GM21528 (cell line): ENCODE results near the gene NPC2.

Experiments used
- ATAC-seq: cut with Tn5 transposase; IDR thresholded peaks from one replicate; pipeline ENCODE4 v1.9.1; 2021; ENCODE audit warnings: mild to moderate bottlenecking, moderate library complexity; ENCODE audit not compliant: unreplicated experiment, low FRiP score

Gene NPC2

DNA sequence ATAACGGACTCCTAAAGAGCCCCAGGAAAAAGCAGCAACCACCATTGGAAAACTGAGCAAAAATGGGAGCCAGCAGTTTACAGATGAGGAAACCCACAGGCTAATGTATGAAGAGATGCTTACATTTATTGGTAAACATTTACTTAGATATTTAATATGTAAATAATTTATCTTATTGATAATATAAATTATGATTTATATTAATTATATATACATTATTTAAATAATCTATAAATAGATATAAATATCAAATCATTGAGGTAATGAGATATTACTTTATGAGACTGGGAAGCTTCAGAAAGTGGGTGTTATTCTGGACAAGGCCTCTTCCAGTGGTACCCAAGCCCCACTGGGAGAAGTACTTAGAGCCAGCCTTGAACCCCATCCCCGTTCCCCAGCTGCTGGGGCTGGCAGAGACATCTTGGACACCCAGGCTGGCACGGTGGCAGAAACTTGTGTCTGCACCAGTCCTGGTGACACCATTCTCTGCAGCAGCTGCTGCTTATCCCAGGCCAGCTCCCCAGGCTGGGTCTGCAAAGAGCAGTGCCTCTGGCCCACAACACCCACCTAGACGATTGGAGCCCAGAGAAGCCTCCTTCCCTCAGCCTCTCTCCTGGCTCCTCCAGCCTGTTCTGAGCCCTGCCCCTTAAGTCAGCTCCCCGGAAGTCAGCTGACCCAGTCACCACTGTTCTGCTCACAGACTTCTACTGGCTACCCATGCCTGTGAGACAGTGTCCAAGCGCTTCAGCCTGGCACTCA is 26.4 kb upstream of the NPC2 start:
- no peak for ATAC-seq

DNA sequence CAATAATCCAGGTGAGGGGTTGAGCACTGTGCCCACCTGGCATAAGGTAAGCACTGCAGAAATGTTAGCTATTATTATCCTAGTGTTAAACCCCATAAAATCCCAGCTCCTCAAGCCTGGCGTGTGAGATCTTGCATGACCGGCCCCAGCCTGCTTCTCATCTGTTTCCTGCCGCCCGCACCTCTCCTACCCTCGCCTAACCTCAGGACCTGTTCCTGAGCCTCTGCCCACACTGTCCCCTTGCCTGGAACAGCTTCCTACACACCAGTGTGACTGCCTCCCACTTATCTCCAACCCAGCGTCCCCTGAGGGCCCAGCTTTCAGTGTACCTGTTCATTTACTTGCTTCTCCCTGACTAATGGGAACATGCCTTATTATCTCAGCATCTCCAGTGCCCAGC is 25.1 kb upstream of the NPC2 start:
- no peak for ATAC-seq

DNA sequence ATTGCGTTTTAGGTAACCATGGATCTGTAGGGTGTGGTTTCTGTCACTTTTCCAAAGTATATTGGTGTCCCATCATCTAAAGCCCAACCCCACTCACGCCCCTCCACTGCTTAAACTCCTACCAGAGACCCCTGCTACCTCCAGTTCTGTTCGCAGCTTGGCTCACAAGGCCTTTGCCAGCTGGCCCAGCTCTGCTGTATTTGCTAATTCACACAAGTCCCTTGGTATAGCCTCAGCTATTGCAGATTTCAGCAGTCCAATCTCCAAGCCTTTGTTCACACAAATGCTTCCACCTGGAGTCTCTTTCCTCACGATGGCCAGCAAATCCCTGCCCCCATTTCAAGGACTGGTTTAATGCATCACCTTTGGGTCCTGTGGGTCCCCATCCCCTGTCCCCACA is 24.6 kb upstream of the NPC2 start:
- no peak for ATAC-seq

DNA sequence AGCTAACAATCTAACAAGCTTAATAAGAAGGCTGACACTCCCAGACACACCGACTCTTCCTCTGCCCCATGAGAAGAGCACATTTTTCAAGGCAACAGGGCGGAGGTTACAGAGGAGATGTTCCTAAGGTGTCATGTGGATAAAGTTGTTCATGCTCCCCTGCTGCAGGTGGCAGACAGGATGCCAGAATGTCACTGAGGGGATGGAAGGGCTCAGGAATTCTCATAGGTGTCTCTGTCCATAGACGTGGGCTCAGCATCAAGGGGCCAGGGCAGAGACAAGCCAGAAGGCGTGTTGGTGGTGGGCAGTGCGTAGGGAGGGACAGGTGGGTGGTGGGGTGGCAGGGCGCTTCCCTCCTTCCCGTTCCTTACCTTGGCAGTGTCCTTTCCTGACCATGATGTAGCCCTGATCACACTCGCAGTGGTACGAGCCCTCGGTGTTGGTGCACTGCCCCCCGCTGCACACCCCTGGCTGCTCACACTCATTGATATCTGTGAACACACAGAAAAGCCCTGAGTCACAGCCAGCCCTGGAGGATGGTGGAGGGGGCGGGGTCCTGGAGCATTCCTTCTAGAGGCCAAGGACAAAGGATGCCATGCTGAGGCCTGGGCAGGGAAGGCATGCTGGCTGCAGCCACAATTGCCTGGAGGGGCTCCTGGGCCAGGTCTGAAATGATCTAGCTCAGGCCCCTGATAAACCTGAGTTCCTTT is 23.5 kb upstream of the NPC2 start:
- no peak for ATAC-seq

DNA sequence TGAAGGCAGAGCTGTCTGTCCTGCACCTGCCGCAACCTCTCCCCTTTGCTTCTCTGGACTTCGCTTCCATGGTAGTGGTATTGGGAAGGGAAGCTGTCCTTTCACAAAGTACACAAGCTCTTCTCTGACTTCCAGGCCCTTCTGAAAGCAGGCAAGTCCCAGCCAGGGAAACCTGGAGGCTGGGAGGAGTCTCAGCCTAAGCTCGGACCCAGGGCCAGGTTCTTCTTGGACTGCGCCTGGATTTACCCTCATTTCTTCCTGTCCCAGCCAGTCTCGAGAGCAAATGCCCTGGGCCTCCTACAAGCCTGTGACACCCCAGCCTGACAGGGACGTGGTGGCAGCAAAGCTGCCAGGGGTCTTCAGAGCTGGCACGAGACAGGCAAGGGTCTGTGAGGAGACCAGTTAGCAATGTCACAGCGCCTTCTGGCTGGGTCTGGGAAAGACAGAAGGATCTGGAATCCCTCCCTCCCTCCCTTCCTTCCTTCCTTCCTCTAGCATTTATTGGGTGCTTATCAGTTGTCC is 22.8 kb upstream of the NPC2 start:
- no peak for ATAC-seq

- no peak for ATAC-seq
Measured at GRCh38 chr14:74514471-74514941, 21.4 kb upstream of the NPC2 start.

GRCh38 chr14:74511966-74512830 is 19.1 kb upstream of the NPC2 start:
- no peak for ATAC-seq

DNA sequence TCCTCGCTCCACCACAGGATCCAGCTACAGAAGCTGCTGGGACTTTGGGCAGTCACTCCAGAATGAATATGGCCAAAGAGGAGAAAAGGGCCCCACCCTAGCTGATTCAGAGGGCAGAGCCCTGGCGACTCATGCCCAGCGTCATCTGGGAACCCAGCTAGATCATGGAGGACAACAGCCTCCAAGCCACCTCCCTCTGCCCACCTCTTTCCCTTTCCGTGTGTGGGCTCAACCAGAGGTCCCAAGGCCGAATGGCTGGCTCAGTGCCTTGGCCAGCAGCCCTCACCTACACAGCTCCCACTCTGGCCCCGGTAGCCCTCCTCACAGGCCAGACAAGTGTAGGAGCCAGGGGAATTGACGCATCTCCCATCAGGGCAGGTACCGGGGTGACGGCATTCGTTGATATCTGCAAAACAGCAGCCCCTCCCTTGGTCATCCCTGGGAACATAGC is 17.9 kb upstream of the NPC2 start:
- ATAC-seq, result no peak

DNA sequence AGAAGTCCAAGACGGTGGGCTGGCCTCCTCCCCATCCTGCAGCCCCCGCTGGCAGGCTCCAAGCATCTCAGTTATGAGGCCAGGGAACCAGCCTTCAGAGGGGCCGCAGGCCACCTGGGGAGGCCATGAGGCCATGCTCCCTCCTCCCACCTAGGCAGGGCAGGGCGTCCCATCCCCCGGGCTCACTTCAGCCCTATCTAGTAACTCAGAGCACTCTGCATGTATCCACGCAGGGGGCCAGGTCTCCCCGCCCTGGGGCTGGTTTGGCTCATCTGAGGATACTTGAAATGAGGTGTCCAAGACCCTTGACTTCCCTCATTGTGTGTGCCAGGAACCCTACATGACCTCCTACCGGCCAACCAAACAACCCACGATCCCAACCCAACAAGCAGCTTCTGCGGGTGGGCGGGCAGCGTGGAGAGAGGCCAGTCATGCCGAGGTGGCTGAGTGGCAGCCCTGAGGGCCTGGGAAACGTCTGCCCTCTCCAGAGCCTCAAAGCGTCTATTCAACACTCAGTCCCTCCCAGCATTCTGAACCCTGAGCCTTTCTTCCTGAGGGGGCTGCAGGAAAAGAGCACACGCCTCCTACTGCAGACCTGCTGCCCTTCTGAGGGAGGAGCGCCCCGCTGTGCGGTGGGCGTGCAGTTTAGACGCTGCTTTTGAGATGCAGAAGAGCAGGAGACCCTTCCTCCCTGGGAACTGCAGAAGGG is 17.3 kb upstream of the NPC2 start:
- ATAC-seq, result no peak

GRCh38 chr14:74509587-74510222 is 16.6 kb upstream of the NPC2 start:
- no peak for ATAC-seq

GRCh38 chr14:74508844-74509428 is 15.8 kb upstream of the NPC2 start:
- ATAC-seq, result no peak

- ATAC-seq, result no peak
Measured at GRCh38 chr14:74508292-74508731, 15.2 kb upstream of the NPC2 start.

- no peak for ATAC-seq
Measured at GRCh38 chr14:74507840-74508239, 14.7 kb upstream of the NPC2 start.

- ATAC-seq, result no peak
Measured at GRCh38 chr14:74507085-74507484, 14.0 kb upstream of the NPC2 start.

DNA sequence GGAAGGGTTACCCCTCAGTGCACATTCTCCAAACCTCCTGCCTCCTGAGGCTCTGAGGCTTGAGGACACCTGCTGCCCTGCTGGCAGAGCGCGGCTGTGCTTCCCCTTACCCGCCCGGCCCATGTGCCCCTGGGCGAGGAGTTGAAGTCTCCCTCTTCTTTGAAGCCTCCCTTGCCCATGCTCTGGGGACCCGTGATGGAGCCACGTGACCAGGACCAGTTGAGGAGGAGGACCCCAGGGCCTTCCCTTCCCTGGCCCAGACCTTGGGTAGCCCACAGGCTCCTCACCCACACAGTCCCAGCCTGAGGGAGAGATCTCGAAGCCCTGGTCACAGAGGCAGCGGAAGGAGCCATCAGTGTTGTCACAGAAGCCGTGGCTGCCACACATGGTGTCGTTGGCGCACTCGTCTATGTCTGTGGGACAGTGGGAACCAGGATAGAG is 13.3 kb upstream of the NPC2 start:
- ATAC-seq, result no peak

DNA sequence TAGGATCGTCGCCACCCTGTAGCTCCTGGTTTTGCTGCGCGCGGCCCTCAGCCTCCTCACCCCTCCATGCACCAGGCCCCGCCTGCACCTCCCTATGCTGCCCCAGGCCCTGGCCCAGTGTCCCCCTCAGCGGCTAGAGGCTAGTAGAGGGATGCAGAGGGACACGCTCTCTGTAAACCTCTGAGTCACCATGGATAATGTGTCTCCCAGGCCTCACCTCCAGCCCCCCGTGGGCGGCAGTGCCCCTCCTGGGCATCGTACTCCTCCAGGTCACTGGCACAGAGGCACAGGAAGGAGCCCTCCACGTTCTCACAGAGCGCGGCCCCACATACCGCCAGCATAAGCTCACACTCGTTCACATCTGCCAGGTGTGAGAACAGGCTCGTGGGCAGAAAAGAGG is 12.7 kb upstream of the NPC2 start:
- ATAC-seq, result no peak

DNA sequence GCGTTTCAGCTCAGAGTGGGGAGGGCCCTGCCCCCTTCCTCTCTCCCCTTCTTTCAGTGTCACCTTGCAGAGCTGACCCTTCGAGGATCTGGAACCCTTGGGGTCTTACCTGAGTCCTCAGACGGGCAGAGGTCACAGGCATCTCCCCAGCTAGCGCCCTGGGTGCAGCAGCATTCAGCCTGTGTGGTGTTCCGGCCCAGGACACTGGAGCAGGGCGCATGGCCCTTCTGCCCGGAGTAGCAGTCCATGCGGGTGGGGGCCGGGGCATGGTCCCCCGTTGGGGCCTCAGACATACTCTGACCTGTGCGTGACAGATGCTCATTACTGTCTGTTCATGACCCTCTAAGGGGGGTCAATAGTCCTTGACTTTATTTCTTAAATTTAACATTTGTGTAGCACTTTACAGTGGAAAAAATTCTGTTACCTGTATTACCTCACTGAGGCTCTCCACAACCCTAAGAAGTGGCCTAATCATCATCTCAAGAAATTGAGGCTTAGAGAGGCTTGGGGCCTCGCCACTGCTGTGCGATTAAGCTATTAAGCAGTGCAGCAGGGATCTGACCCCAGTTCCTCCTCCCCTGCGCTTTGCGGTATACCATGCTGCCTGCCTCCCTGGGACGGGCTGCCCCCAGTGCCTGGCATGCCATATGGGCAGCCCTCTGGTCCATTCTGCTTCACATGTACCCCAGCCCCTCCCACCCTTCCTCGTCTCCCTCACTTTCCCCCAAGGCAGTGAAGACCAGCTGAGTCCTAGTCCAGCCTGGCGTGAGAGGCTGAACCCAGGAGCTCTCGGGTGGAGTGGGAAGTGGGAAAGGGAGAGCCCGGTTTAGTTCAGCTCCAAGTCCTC is 12.0 kb upstream of the NPC2 start:
- ATAC-seq, result no peak

GRCh38 chr14:74504412-74504811 is 11.3 kb upstream of the NPC2 start:
- ATAC-seq, result no peak
